Measurements from ENCODE around the gene PPM1J. TPM values are rescaled to one million over a fixed set of nuclear protein-coding genes. Genes with fewer than 3 reads are reported as not detected.

PPM1J gene
- total and polyA plus RNA-seq, 2 of the 13 experiments (the other 11 are each of a cell fraction or from before 2014, with no cell fraction given): 0.07 to 0.22 TPM

- peak within 1 kb of the TSS; percentile 92 for H3K9ac ChIP-seq (ENCODE audit: insufficient read depth, low read depth, low read length)
- peak; percentile 67 for DNase-seq (ENCODE audit: low spot score)
- intact Hi-C loops (cut with micrococcal nuclease; ENCODE audit: unreplicated experiment): loop anchor here (2.0 kb wide), 2 partner anchors 24 to 56 kb away; partner anchors contain the start of genes CAPZA1 and ST7L
- H3K27ac ChIP-seq (ENCODE audit: extremely low read length, insufficient read depth, low read length): peak within 1 kb of the TSS; percentile 90
- in situ Hi-C loops (cut with HindIII; ENCODE audit: extremely low pct_ligation_motif_present, low pct_unique_long_range_greater_than_20kb): loop anchor here (5.0 kb wide), 1 partner anchor 33 kb away; the partner anchor contains the start of gene RHOC
- no peaks in the 10 kb centered on the region for H4K20me1 ChIP-seq (ENCODE audit: insufficient read depth, low read length)
- 1% methylated on average over 16 of the region's 30 CpGs for WGBS (ENCODE audit: low lambda C conversion rate)
- H3K9me3 ChIP-seq (ENCODE audit: low read length): no peaks in the 10 kb centered on the region
- H3K4me2 ChIP-seq (ENCODE audit: low read depth, low read length): peak within 1 kb of the TSS; percentile 91
- peak within 1 kb of the TSS; percentile 82 to 91 (median 83) for H3K4me3 ChIP-seq (replicated peaks in 1 of 3; ENCODE audit: insufficient read depth in 1 of 3, low read depth in 2 of 3, low read length in 3 of 3)
- peaks cover 49% of the 10 kb centered on the region for H3K4me1 ChIP-seq (ENCODE audit: insufficient read depth, low read length)
- no peak for FAIRE-seq
- no peak within 1 kb of the TSS for H2AFZ ChIP-seq (ENCODE audit: low read length)
- peaks cover 43% of the 10 kb centered on the region for H3K79me2 ChIP-seq (ENCODE audit: insufficient read depth, low read length)
- H3K36me3 ChIP-seq (replicated peaks in 1 of 2; ENCODE audit: control insufficient read depth in 1 of 2, insufficient read depth in 2 of 2, low read length in 2 of 2): peaks cover 5 to 10% of the 10 kb centered on the region in 2 experiments; a peak in 3 of 5 replicates
- CTCF ChIA-PET (ENCODE audit: low intra/inter-chr PET ratio, low total read pairs): interaction anchor here (3.7 kb wide), 1 partner anchor 33 kb away, joined by 17 read pairs; the partner anchor contains the start of gene RHOC
- BruUV-seq (replicated peaks): no TSS peak
- ATAC-seq: peak; percentile 87
- POLR2A ChIA-PET: interaction anchor here (0.8 to 5.5 kb wide), 16 partner anchors 10 to 280 kb away, joined by 3 to 251 read pairs (median 7); partner anchors contain the start of genes PPM1J, RHOC and ST7L
- H3K27me3 ChIP-seq (ENCODE audit: control insufficient read depth in 1 of 2, insufficient read depth in 2 of 2, low read length in 2 of 2): no peaks in the 10 kb centered on the region; a peak in 1 of 5 replicates
- peak; percentile 28; the same call in 1 of the 2 replicates for TF ChIP-seq HMG20A (CRISPR knock-in tag; IDR thresholded peaks at IDR 0.05; ENCODE audit: borderline replicate concordance)
- TF ChIP-seq ZNF749 (CRISPR knock-in tag; IDR thresholded peaks at IDR 0.05; ENCODE audit: borderline replicate concordance): peak; percentile 67; the same call in 1 of the 2 replicates
- TF ChIP-seq ZFX (CRISPR knock-in tag; IDR thresholded peaks at IDR 0.05; ENCODE audit: low read depth): peak; percentile 82
- TF ChIP-seq SIX4 (CRISPR knock-in tag; IDR thresholded peaks at IDR 0.05): 0 out of 2 replicates have a peak, but pooled peaks have one; percentile 32
- TF ChIP-seq SIN3A (IDR thresholded peaks at IDR 0.05; ENCODE audit: borderline replicate concordance, low read depth, low read length): no peak
- peak; percentile 5; the same call in 1 of the 2 replicates for TF ChIP-seq GATAD1 (CRISPR knock-in tag; IDR thresholded peaks at IDR 0.05)
- TF ChIP-seq RXRB (CRISPR knock-in tag; IDR thresholded peaks at IDR 0.05; ENCODE audit: borderline replicate concordance): peak; percentile 44; the same call in 1 of the 2 replicates
- TF ChIP-seq BORCS8-MEF2B (CRISPR knock-in tag; IDR thresholded peaks at IDR 0.05): peak; percentile 66
- TF ChIP-seq ZNF792 (CRISPR knock-in tag; IDR thresholded peaks at IDR 0.05): peak; percentile 6; the same call in 1 of the 2 replicates
- no peak for TF ChIP-seq ZNF224 (CRISPR knock-in tag; IDR thresholded peaks at IDR 0.05)
- 0 out of 2 replicates have a peak, but pooled peaks have one; percentile 32 for TF ChIP-seq RXRA (CRISPR knock-in tag; IDR thresholded peaks at IDR 0.05)
- no peak for TF ChIP-seq FOXC1 (CRISPR knock-in tag; IDR thresholded peaks at IDR 0.05; ENCODE audit: borderline replicate concordance)
- no peak for TF ChIP-seq NR0B2 (CRISPR knock-in tag; IDR thresholded peaks at IDR 0.05)
- TF ChIP-seq ZNF570 (CRISPR knock-in tag; IDR thresholded peaks at IDR 0.05; ENCODE audit: borderline replicate concordance): 0 out of 2 replicates have a peak, but pooled peaks have one; percentile 14
- peak; percentile 61; the same call in 1 of the 2 replicates for TF ChIP-seq ZNF670 (CRISPR knock-in tag; IDR thresholded peaks at IDR 0.05; ENCODE audit: borderline replicate concordance)
- TF ChIP-seq SNAPC4 (CRISPR knock-in tag; IDR thresholded peaks at IDR 0.05): peak; percentile 73; the same call in 1 of the 2 replicates
- 0 out of 2 replicates have a peak, but pooled peaks have one; percentile 14 for TF ChIP-seq ZNF605 (CRISPR knock-in tag; IDR thresholded peaks at IDR 0.05)
- TF ChIP-seq RBM39 (IDR thresholded peaks at IDR 0.05; ENCODE audit: low read depth, low read length, poor library complexity, severe bottlenecking): peak; percentile 60
- TF ChIP-seq CCDC6 (CRISPR knock-in tag; IDR thresholded peaks at IDR 0.05): no peak
These were observed 40.6 kb downstream of the PPM1J start, which contains the start of gene MOV10 for GRCh38 chr1:112674440-112674985. Gene MOV10 (plus strand): TSS chr1:112674659. CDS start chr1:112674913, 254 bp downstream.

Measured in HepG2 (cell line).